PC-9 (cell line): ENCODE data around the gene ACP2.

Source experiments
- EZH2 ChIP-seq: fragments of 200-600 bp; sonication (generic); IDR thresholded peaks from 2 replicates; pipeline ENCODE4 v1.8.0; 2017; ENCODE audit warnings: antibody characterized with exemption, low read depth
- TF ChIP-seq, protein P1 (sequence below): fragments of 200-600 bp; sonication (generic); conservative IDR thresholded peaks from 2 replicates; pipeline ENCODE4 v1.6.1; 2017; ENCODE audit warnings: mixed run types, antibody characterized with exemption, mild to moderate bottlenecking, moderate library complexity

- TF ChIP-seq, protein P1, sequence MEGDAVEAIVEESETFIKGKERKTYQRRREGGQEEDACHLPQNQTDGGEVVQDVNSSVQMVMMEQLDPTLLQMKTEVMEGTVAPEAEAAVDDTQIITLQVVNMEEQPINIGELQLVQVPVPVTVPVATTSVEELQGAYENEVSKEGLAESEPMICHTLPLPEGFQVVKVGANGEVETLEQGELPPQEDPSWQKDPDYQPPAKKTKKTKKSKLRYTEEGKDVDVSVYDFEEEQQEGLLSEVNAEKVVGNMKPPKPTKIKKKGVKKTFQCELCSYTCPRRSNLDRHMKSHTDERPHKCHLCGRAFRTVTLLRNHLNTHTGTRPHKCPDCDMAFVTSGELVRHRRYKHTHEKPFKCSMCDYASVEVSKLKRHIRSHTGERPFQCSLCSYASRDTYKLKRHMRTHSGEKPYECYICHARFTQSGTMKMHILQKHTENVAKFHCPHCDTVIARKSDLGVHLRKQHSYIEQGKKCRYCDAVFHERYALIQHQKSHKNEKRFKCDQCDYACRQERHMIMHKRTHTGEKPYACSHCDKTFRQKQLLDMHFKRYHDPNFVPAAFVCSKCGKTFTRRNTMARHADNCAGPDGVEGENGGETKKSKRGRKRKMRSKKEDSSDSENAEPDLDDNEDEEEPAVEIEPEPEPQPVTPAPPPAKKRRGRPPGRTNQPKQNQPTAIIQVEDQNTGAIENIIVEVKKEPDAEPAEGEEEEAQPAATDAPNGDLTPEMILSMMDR: no peak
- no peak for TF ChIP-seq EZH2
Observed at GRCh38 chr11:47271328-47271727, 22.7 kb upstream of the ACP2 start.
